ENCODE data around the gene ADAMTS12.
A peak's percentile ranks its signal among the peaks of the same experiment; 100 is the strongest.
"Not testable (repeated sequence)": the region's sequence is repeated elsewhere in the genome, so short reads cannot be mapped to it uniquely, and the experiment has no call there.

The ADAMTS12 gene

DNA sequence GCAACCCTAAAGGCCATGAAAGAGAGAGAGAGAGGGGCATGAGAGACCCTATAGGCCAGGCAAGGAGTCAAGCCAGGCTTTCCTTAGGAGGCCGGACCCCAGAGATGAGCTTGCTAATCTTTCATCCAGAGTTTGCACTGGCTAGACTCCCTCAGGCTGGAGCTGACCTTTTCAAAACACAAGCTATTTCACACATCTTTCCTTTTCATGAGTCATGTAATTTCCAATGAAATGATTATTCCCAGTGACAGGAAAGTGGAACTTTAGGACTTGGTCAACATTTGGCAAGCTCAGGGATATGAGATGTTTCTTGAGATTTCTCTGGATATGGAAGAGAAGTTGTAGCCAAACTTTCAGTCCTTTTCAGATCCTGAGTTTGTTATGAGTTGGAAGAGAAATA lies 333.3 kb downstream of the ADAMTS12 start:
- Mint-ChIP-seq H3K4me1 (peaks cover 11% of the 10 kb centered on the region), H3K4me3 (no peak overlapping the region), H3K36me3 (ENCODE audit: low read depth) (peaks cover 34% of the 10 kb centered on the region), H3K27me3 (ENCODE audit: low read depth, poor library complexity) (no peaks in the 10 kb centered on the region), H3K27ac (no peak overlapping the region), H3K9me3 (no peaks in the 10 kb centered on the region)
- DNase-seq, result no peak
- TF ChIP-seq, protein P1, sequence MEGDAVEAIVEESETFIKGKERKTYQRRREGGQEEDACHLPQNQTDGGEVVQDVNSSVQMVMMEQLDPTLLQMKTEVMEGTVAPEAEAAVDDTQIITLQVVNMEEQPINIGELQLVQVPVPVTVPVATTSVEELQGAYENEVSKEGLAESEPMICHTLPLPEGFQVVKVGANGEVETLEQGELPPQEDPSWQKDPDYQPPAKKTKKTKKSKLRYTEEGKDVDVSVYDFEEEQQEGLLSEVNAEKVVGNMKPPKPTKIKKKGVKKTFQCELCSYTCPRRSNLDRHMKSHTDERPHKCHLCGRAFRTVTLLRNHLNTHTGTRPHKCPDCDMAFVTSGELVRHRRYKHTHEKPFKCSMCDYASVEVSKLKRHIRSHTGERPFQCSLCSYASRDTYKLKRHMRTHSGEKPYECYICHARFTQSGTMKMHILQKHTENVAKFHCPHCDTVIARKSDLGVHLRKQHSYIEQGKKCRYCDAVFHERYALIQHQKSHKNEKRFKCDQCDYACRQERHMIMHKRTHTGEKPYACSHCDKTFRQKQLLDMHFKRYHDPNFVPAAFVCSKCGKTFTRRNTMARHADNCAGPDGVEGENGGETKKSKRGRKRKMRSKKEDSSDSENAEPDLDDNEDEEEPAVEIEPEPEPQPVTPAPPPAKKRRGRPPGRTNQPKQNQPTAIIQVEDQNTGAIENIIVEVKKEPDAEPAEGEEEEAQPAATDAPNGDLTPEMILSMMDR (IDR thresholded peaks at IDR 0.05), result no peak

DNA sequence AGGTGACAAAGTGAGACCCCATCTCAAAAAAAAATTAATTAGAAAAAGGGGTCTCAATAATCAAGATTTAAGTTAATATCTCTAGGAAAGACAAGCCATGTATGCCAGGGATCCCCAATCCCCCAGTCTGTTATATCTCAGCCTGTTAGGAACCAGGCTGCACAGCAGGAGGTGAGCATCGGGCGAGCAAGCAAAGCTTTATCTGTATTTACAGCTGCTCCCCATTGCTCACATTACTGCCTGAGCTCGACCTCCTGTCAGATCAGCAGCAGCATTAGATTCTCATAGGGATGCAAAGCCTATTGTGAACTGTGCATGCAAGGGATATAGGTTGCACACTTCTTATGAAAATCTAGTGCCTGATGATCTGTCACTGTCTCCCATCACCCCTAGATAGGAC lies 334.2 kb downstream of the ADAMTS12 start:
- Mint-ChIP-seq H3K36me3 (ENCODE audit: low read depth) (peaks cover 43% of the 10 kb centered on the region), H3K27me3 (ENCODE audit: low read depth, poor library complexity) (no peaks in the 10 kb centered on the region), H3K9me3 (peaks cover 9% of the 10 kb centered on the region), H3K4me3 (no peak overlapping the region), H3K4me1 (peaks cover 11% of the 10 kb centered on the region), H3K27ac (no peak overlapping the region)
- TF ChIP-seq, protein P1 (IDR thresholded peaks at IDR 0.05), result no peak
- DNase-seq, result no peak

DNA sequence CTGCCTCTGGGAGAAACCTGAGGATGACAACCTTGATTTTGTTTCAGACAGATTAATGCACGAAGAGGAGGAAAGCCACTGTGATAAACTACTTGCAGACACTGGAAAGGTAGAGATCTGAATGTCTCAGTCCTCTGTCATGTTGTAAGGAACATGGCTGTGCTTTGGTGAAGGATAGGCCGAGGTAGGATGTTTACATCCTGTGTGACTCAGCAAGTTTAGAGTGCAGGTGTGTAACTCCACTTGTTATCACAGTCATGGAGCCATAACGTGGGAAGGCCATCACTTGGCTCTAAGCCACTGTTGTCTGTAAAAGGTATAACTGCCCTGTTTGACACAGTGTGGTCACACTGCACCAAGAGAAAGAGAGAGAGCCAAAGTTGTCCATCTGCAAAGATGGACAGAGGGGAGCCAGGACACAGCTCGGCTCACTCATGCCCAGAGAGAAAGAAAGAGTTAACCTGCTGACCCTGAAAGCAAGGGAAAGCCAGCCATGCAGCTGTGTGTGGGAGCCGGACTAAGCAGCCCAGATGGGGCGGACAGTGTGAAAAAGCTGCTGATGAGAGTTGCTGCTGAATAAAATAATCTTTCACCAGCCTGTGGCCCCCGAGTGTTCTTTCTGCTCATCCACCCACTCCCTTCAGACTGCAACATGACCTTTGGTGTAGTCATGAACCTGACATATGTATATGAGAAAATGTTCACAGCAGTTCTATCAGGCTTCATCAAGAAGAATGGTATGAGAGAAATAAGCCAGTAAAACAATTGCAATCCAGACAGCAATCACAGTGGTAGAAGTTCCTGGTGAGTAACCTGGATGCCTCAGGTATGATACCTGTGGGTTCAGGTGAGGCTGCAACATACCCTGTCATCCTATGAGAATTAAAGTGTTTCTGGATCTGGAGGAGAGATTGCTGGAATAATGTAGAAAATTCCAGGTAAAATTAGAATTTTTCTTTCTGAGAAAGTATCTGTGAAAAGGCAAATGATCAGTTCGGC lies 335.2 kb downstream of the ADAMTS12 start:
- H3K4me1 Mint-ChIP-seq, result peaks cover 11% of the 10 kb centered on the region
- no peak overlapping the region for H3K4me3 Mint-ChIP-seq
- H3K9me3 Mint-ChIP-seq, result peaks cover 16% of the 10 kb centered on the region
- H3K36me3 Mint-ChIP-seq (ENCODE audit: low read depth), result peaks cover 49% of the 10 kb centered on the region
- peak overlapping the region; percentile 36 for H3K27ac Mint-ChIP-seq
- TF ChIP-seq, protein P1 (IDR thresholded peaks at IDR 0.05), result no peak
- no peaks in the 10 kb centered on the region for H3K27me3 Mint-ChIP-seq (ENCODE audit: low read depth, poor library complexity)
- DNase-seq, result peak; percentile 7

DNA sequence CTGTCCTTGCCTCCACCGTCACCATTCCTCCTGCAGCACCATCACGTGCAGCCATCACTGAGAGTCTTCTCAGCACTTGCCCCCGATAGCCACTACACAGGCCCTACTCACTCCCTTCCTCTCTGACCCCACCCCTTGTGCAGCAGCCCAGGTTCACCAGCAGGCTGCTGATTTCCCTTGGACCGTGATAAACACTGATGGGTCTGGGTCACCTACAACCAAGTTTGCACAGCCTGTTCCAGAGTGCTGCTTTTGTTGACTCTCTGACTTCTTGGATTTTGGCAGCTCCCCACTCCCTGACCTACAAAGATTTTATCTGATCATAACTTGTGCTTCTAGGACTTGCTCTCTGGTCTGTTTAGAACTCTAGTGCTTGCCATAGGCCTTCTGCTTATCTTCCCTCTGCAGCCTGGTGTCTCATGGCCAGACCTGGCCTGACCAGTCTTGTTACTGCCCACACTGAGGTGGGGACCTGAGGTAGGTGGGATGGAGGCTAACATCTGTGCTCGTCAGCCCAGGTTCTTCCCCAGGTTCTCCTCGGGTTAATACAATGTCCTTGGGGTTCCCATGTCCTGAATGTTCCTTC lies 341.7 kb downstream of the ADAMTS12 start:
- Mint-ChIP-seq H3K4me1 (no peaks in the 10 kb centered on the region), H3K9me3 (peaks cover 19% of the 10 kb centered on the region), H3K4me3 (no peak overlapping the region), H3K36me3 (ENCODE audit: low read depth) (peaks cover 44% of the 10 kb centered on the region), H3K27ac (no peak overlapping the region), H3K27me3 (ENCODE audit: low read depth, poor library complexity) (no peaks in the 10 kb centered on the region)
- DNase-seq, result no peak
- TF ChIP-seq, protein P1 (IDR thresholded peaks at IDR 0.05), result no peak

DNA sequence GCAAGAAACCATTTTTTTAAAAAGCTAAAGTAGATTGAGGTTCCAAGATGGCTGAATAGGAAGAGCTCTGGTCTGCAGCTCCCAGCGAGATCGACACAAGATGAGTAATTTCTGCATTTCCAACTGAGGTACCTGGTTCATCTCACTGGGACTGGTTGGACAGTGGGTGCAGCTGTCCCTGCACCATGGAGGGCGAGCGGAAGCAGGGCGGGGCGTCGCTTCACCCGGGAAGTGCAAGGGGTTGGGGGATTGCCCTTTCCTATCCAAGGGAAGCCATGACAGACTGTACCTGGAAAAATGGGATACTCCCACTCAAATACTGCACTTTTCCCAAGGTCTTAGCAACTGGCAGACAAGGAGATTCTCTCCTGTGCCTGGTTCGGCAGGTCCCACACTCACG lies 352.0 kb downstream of the ADAMTS12 start:
- Mint-ChIP-seq H3K36me3 (ENCODE audit: low read depth) (peaks cover 86% of the 10 kb centered on the region), H3K9me3 (peaks cover 47% of the 10 kb centered on the region)
- not testable (repeated sequence) for H3K4me3 Mint-ChIP-seq; H3K27me3 Mint-ChIP-seq (ENCODE audit: low read depth, poor library complexity); H3K4me1 Mint-ChIP-seq; DNase-seq; H3K27ac Mint-ChIP-seq

DNA sequence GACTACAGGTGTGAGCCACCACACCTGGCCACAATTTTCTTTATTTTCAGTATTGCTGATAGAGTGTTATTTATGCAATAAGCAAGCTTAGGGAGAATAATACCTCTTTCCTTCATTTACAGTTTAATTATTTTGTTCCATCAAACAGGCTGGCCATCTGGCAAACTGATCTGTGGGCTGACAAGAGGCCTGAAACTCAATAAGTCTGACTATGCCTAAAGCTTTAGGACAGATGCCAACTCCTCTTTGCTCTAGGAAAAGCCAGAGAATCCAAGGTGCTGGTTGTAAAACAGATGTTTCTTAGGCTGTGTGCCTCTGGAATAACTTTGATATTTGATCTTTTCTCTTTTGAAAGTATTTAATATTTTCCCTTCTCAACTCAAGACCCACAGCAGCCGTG lies 352.6 kb downstream of the ADAMTS12 start:
- H3K27ac Mint-ChIP-seq, result no peak overlapping the region
- H3K4me1 Mint-ChIP-seq, result peaks cover 6% of the 10 kb centered on the region
- H3K9me3 Mint-ChIP-seq, result peaks cover 42% of the 10 kb centered on the region
- TF ChIP-seq, protein P1 (IDR thresholded peaks at IDR 0.05), result no peak
- H3K27me3 Mint-ChIP-seq (ENCODE audit: low read depth, poor library complexity), result peaks cover 5% of the 10 kb centered on the region
- peaks cover 86% of the 10 kb centered on the region for H3K36me3 Mint-ChIP-seq (ENCODE audit: low read depth)
- no peak for DNase-seq
- no peak overlapping the region for H3K4me3 Mint-ChIP-seq
